NCI-H2196 (cell line): ENCODE measurements around the gene PXK.

Experiments
- DNase-seq: peaks from one replicate; lab custom pipeline; 2025; ENCODE audit not compliant: unreplicated experiment; lab: John Stamatoyannopoulos, UW

Gene PXK

DNA sequence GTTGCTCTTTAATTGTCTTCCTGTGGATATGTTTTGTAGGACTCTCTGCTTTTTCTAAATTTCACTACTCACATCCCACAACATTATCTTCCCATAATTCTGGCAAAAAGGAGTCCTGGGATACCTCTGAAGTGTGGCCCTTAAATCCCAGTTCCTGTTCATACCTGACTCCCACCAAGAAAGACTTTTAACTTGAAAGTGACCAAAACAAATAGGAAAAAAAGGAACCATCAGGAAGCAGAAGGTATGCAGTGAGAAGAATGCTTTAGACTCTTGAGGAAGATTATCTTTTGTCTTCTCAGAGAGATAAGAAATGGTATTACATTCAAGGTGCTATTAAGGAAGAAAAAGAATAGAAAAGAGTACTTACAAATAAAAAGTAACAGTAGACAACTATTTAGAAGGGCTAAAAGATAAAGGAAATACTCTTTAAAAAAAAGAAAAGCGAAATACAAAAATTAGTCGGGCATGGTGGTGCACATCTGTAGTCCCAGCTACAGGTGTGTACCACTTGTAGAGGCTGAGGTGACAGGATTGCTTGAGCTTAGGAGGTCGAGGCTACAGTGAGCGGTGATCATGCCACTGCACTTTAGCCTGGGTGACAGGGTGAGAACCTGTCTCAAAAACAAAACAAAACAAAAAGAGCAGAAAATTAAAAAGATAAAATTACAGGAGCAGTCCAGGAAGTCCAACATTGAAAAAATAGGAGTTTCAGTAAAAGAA lies 46.8 kb downstream of the PXK start:
- no peak for DNase-seq

DNA sequence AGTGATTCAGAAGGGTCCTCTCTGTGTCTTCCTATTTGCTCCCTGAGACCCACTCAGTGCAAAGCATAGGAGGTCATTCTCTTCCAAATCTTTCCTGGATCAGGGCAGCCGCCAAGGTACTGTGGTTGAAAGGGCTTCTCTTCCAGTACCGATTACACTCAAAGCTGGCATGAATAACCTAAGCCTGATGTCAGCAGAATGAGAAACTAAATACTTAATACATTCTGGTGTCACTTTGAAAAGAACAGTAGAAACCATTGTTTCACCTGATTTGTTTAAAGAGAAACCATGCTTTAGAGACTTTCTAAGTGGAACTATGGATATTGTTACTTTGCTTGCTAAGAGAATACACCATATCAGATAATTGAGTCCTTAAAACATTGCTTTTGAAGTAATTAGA lies 50.8 kb downstream of the PXK start:
- peak; percentile 29 for DNase-seq

DNA sequence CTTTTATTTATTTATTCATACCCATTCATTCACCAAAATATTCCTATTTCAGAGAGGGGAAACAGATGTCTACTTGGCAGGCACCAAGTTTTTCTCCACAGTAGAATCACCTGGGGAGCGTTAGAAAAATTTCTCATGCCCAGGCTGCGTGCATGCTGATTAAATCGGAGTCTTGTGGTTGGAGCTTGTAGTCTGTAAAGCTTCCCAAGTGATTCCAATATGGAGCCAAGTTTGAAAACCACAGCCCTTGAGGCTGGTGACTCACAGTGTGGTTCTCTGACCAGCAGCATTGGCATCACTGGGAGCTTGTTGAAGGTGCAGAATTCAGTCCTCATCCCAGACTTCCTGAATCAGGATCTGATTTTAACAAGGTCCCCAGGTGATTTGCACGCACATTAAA lies 51.2 kb downstream of the PXK start:
- peak; percentile 18 for DNase-seq

DNA sequence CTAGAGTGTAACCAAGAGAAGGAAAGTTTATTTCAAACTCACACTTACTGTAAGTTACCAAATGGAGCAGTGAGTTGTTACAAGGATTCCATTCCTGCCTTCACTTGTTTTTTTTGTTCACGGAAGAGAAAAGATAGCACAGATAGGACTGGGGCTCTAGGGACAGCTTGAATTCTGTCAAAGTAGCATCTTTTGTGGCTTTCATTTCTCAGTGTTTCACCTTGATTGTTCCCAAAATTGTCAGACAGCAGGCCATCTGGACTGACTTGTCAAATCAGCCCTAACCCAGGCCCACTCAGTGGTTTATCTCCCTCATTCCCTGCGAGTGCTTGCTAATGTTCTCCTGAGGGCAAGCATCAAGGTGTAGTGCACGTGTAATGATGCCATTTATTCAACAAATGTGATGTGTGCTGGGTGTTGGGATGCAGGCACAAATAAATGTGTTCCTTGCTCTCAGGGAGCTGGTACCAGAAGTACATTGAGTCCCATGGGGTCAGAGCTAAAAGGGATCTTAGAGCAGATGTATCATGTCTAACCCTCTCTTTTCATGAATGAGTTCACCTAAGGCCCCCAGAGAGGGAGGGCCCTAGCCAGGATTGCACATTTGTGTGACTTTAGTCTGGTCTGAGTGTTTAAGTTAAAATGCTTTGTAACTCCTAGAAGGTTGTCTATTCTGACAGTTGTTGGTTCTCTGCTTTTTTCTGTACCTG lies 51.8 kb downstream of the PXK start:
- no peak for DNase-seq

DNA sequence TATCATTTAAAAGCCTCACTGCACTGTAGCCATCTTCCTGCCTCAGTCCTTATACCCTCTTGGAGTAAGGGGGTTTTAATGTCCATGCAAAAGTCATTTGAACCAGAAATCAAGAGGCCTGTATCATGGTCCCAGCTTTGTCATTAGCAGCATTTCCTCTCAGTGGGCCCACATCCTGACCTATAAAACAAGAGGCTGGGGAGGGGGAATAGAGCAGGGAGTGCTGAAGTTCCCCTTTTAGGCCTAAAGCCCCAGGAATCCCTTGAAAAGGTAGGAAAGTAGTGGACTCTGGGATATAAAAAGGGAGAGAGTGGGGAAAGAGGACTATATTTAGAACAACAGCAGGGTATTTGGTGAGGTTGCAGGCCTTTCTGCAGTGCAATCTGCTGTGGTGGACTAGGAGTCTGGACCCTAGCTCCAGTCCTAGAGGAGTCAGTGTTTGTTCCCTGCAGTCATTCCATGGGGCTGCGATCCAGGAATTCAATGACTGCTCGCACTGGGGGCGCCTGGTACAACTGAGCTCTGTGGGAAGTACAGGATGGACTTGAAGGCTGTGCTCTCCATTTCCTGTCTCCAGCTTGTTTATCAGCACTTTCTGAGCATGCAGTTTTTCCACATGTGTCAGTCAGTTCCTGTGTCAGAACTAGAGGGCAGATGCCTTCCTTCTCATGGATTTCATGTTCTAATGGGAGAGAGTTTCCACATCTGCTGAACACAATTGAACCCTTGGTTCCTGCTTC lies 54.1 kb downstream of the PXK start:
- no peak for DNase-seq

DNA sequence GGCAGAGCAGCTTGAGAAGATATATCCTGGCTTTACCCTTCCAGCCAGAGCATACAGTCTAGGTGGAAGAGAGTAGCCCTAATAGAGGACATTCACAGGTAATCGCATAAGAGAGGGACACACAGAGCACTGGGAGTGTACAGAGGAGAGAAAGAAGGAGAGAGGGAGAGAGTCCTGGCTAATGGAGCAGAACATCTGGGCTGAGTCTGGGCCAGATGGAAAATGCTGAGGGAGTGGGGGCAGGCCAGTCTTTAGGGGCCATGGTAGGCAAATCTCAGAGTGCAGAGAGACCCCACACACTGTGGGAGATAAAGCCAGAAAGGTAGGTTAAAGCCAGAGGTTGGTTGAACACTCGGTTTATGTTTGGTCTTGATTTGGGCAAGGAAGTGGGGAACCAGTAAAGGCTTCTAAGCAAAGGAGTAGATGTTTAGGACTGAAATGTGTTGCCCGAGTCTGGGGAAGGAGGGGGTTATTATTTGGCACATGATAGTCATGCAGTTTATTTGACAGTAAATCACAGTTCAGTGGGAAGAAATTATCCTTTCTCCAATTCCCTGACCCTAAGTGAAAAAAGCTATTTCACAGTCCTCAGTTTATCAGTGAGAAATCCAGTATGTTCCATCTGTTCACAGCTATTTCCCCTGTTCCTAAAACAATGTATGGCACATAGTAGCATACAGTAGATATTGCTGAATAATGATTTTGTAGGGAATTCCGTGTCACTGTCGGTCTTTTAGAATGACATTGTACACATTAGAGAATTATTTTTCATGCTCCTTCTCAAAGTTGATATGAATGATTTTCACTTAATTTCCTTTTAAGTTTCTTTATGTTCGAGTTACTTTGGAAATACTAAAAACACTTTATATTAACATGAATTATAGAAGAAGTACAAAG lies 55.2 kb downstream of the PXK start:
- no peak for DNase-seq

DNA sequence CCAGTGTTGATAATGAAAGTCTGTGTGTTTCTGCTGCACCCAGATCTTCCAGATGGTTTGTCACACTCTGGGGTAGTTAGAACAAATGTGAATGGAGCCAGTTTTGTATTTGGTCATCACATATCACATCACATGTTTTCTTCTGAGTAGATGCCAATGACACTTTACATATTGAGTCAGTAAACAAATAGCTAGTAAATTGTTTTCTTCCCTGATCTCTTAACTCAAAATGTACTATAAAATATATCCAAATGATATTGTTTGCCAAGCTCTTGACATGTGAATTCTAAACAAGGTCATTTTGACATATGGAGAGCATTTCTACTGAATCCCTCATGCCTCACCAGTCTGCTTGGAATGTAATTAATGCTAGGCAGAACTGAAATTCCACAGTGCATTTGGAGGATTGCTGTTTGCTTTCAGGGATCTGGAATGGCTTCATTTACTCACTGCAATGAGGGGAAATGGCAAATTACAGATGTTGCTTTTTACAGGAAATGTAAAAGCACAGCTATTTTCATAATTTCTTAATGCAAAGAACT lies 55.9 kb downstream of the PXK start:
- DNase-seq = peak; percentile 1

DNA sequence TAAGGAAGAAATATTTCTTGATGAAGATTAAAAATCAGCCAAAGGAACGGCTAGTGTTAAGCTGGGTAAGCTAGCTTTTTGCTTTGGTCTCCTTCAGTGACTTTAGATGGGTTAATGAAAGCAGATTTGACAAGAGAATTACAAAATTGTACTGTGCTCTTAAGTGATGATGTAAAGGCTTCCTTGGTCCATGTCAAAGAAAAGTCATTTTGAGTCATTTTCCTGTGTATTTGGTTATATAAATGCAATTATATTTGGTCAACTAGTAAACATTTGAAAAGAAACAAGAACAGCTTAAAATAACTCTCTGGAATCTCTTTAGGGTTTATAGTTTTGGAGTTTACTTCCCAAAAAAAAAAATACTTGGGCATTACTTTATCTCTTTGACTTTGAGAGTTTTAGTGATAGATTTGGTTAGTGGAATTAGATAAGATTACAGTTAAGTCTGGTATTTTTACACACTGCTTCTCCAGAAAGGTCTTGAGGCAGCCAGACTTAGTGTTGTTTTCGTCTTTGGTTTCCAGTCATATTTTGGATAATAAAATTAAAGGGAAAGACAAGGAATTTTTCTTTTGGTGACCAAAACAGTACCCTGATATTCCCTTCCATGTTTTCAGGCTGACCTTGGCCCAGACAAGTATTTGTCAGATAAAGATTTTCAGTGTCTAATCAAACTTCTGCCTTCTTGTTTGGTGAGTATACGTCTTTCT lies 58.6 kb downstream of the PXK start:
- no peak for DNase-seq

DNA sequence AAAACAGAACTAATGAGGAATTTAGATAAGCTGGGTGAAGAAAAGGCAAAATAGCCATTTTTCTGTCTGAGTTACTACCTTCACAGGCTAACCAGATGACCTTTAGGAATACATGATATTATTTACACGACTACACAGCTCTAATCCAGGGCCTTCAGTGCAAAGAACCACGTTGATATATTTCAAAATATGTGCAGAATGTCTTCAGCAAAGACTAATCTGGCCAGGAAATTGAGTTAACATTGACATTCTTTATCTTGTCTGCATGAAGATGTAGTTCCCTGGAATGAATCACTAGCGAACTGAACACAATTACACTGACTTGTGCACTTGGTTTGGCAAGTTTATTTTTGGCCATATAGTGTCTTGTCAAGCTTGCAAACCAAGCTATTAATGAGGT lies 59.5 kb downstream of the PXK start:
- no peak for DNase-seq

DNA sequence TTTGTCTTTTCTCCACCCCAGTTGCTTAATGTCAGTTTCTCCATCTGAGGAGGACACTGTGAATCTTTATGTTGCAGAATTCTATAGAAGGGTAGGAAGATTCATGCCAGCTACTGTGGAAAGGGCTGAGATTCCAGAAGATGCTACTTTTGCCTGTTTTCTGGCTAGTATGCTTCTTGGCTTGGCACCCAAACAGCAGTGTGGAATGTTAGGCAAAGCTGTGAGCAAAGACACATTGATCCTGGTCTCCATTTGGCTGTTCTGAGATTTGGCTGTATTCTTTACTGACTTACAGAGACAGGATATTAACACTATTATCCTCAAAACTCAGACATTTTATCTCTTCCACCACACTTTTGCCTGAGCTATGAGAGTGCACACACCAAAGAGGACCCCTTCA lies 61.6 kb downstream of the PXK start:
- DNase-seq = no peak

DNA sequence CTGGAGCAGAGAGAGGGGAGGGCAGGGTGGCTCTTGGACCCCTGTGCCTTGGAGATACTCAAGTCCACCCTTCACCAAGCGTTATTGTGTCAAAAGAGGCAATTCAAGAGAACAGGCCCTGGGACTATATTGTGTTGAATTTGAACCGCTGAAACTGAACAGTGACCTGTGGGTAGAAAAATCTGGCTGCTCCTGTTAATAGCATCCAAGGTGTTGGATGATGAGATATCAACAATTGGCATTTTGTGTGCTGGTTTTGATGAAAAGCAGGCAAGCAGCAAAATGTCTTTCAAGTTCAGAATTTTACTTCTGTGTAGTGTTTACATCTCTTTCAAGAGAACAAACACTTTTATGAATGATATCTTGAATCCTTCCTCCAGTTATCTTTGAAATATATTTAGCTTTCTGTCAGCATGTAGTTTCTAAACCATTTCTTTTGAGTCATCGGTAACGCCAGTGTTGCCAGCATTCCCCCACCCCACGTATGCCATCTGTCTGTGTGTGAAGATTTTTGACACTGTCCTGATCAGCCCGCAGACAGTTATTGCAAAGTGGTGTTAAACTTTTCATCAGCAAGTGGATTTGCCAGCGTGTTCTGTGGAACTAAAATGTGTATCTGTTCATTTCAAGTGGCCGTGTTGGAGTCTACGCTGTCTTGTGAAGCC lies 66.1 kb downstream of the PXK start:
- DNase-seq = no peak

DNA sequence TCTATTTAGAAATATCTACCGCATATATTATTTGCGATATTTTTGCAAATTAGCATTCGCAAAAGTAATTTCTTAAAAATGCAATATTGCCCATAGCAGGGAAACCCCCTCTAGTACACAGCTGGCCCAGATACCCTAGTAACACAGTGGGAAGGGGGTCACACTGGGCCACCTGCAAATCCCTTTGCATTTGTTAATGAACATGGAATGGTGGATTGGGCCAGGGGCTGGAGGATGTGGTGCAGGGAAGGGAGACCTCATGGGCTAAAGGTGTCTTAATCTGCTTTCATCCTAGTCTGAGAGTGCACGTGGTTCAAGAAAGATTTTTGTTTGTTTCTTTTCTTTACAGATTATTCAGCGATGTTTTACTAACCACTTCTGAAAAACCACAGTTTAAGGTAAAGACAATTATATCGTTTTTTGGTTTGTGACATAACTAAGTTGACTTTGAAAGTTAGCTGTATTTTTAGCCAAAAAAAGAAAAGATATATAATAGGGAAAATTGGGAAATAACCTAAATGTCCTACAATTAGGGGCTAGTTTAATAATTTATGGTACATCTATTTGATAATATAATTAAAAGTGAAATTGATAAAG lies 70.9 kb downstream of the PXK start:
- no peak for DNase-seq

DNA sequence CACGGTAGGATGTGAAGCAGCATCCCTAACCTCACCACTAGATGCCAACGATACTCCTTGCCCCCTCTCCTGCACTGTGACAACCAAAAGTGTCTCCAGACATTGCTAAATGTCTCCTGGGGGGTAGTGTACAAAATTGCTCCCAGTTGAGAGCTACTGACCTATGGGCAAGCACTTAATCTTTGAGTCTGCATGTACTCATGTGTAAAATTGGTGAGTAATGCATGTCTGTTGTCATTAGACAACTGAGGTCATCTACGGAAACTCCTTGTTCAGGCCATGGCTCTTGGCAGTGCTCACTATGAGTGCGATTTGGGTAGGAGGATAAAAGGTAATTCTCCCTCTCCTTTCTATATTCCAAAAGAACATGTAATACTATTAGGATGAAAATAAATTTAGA lies 71.7 kb downstream of the PXK start:
- DNase-seq = no peak

DNA sequence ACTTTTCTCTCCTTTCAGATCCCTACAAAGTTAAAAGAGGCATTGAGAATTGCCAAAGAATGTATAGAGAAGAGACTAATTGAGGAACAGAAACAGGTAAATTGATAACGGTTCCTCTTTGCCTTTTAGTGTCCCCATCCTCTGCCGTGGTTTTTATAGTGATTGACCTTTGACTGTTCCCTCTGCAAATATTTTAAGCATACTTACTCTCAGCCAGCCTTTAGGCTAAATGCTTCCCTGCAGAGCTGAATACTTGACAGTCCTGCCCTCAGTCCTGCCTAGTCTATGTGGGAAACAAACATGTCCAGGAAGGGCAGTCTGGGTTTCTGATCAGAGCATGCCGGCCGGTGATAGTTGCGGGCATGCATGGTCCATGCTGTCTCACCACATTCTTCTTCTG lies 76.2 kb downstream of the PXK start:
- DNase-seq = no peak

DNA sequence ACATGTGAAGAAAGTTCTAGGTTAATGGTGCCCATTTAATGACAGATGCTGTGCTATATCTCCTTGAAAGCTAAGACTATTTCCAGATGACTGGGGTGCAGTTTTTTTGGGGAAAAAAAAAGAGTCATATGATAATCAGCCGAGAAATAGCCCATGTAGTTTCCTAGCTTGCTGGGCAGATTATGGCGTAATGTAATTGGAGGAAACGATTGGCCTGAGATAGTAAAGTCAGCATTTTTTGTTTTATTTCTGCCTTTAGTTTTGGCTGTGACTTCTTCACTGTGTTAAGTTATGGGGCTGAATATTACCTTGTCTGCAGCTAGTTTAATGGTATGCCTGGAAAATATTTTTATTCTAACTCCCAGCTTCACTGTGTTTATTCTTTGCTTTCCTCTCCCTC lies 77.0 kb downstream of the PXK start:
- DNase-seq = no peak

DNA sequence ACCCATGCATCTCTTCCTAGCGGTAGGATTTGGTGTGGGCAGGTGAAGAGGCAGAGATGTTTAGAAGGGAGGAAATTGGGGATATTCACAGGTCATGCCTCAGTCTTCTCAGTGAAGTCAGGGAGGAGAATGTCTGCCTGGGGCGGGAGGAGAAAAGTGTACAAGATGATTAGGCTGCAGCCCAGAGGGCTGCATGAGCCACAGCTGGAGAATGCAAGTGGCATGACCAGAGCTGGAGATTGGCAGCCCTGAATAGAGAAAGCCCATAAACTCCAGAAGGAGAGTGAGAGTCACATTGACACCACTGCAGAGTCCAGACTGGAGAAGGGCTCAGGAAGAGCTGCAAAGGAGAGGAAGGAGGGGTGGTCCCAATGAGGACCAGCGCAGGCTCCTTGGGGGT lies 78.3 kb downstream of the PXK start:
- DNase-seq = no peak

DNA sequence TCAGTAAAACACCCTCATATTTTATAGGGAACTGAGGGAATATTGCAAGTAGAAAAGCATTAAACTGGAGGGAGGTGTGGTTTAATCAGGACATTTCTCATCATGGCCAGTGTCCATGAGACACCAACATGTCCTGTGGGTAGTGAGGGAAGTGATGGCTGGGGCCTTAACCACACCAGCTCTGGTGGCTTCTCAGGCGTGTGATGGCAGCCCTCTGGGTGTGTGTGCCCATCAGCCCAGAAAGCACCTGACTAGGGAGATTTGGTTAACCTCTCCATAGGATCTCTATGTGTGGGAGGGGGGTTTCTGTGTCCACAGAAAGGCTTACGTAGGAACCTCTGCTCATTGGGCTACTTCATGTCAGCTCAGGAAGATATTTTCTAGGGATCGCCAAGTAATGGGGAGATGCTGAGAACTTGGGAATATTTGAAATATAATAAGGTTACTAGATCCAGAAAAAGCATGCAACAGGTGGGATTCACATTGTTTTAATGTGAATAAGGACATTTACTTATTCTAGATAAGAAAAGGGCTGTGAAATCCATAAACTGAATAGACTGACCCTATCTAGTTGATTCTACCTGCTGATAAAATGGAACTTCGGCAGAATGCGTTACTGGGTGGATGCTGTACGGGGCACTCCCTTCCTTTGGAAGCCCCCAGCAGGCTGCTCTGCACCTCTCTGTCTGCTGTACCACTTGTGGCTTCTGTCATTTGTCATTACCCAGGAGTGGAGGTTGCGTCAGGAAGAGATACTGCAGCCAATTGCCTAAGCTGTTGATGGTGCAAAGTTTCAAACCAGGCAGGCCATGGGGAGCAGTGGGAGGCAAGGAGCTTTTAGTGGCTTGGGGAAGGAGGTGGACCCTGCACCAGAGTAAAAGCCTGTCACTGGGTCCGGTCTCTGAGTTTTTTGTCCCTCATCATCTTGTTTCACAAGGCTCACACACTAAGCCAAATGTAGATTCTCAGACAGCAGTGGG lies 79.4 kb downstream of the PXK start:
- no peak for DNase-seq

DNA sequence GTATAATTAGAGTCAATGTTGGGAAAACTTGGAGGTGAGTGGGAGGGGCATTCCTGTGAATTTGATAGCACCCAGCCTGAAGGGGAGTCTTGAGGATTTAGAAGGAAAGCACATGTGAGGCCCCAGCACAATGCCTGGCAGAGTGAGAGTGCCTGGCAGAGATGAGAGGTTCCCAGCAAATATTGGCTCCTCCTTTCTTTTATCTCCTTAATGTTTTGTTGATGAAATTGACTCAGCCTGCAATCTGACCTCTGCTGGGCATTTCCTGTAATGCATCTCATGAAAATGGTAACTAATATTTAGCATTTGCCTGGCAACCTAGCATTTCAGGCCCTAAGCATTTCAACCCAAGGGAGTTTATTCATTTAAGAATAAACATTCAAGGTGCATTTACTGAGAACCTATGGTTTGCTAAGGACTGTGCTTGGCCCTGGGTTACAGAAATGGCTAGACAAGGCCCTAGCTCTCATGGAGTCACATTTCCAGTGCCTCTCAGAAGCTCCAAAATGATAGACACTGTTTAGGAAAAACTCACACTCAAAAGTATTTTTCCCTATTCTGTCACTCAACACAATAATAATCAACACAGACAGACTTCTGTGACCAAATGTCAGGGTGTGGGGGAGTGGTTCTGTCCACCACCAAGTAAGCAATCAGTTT lies 82.0 kb downstream of the PXK start:
- DNase-seq = peak; percentile 50
